CD4-positive, alpha-beta T cell treated with Interleukin-17A for 1 hour (primary cell): ENCODE measurements around the gene WT1.

Source experiments
- DNase-seq: peaks from one replicate; pipeline ENCODE4 v3.0.0-alpha.2; 2020

Gene WT1

GRCh38 chr11:32438346-32438865 is 3.1 kb upstream of the WT1 start:
- DNase-seq = no peak

- DNase-seq = no peak
Observed at GRCh38 chr11:32437495-32438345, 2.4 kb upstream of the WT1 start.

GRCh38 chr11:32436751-32437494 is 1.6 kb upstream of the WT1 start:
- no peak for DNase-seq

GRCh38 chr11:32435942-32436750 is 807 bp upstream of the WT1 start:
- DNase-seq = no peak

GRCh38 chr11:32435152-32435480 is 223 bp downstream of the WT1 start:
- DNase-seq = no peak

- no peak for DNase-seq
Observed at GRCh38 chr11:32434356-32435151, 785 bp downstream of the WT1 start.

- DNase-seq = no peak
Observed at GRCh38 chr11:32433914-32434355, 1.4 kb downstream of the WT1 start.

- DNase-seq = no peak
Observed at GRCh38 chr11:32433101-32433913, 2.0 kb downstream of the WT1 start.

- no peak for DNase-seq
Observed at GRCh38 chr11:32432565-32432964, 2.8 kb downstream of the WT1 start.

- no peak for DNase-seq
Observed at GRCh38 chr11:32430568-32431381, 4.6 kb downstream of the WT1 start.

- DNase-seq = no peak
Observed at GRCh38 chr11:32429477-32429876, 5.9 kb downstream of the WT1 start.

GRCh38 chr11:32428665-32429303 is 6.6 kb downstream of the WT1 start:
- no peak for DNase-seq

GRCh38 chr11:32427935-32428664 is 7.2 kb downstream of the WT1 start:
- no peak for DNase-seq

- DNase-seq = no peak
Observed at GRCh38 chr11:32427616-32427934, 7.8 kb downstream of the WT1 start.

- DNase-seq = peak; percentile 20
Observed at GRCh38 chr11:32426819-32427615, 8.3 kb downstream of the WT1 start.

GRCh38 chr11:32426192-32426591 is 9.1 kb downstream of the WT1 start:
- DNase-seq = no peak

- no peak for DNase-seq
Observed at GRCh38 chr11:32425761-32426160, 9.6 kb downstream of the WT1 start.

- no peak for DNase-seq
Observed at GRCh38 chr11:32422545-32422944, 12.8 kb downstream of the WT1 start.

GRCh38 chr11:32421992-32422391 is 13.3 kb downstream of the WT1 start:
- DNase-seq = no peak
